HG02852 (cell line): ENCODE results near the gene RHO.
"Not testable (repeated sequence)": the region's sequence is repeated elsewhere in the genome, so short reads cannot be mapped to it uniquely, and the experiment has no call there.

ENCODE experiments used
- ATAC-seq: cut with Tn5 transposase; IDR thresholded peaks from one replicate; pipeline ENCODE4 v1.9.1; 2021; ENCODE audit warnings: mild to moderate bottlenecking, moderate library complexity; ENCODE audit not compliant: unreplicated experiment

RHO gene

DNA sequence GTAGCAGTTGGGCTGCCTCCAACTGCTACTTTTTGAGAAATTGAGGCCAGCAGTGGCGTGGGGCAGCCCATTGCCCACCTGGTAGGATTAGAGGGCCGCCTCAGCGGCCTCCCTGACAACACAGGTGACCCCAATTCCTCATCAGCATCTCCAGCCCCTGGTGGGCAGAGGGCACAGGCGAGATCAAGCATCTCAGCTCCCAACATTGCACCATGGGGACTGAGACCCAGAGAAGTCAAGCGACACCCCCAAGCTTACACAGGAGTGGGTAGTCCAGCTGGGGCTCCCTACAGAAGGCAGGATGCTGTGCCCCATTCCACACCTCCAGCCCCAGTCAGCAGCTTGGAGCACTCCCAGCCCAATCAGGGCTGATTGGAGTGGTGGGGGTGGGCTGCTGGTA is 14.3 kb downstream of the RHO start:
- ATAC-seq, result no peak

DNA sequence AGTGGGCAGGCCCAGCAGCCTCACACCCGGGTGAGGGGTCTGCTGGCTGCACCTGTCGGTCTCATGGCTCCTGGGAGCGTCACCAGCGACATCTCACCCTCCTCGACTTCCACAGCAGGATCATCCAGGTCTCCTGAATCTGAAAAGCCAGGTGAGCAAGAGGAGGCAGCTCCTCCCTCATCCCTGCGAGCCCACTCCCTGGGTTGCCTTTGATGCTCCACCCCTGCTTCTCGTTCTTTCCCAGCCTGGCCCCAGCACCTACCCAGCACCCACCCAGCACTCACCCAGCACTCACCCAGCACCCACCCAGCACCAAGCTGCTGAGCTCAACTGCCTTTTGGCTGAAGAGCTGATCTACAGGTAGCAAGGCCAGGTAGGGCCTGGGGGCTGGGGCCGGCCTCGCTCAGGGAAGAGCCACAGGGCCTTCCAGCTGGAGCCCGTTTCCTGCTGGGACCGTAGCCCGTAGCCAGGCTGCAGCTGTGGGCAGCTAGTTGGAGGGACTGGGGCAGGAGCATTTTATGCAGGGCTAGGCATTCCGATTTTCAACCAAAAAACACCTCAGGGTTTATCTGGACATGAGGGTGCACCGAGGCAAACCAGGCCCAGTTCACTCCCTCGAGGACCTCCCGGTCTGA is 14.8 kb downstream of the RHO start, which contains the start of gene H1-8:
Gene H1-8, plus strand, starts transcription at position 20 of the 635 bp plus-strand sequence. Its CDS starts 44 bp downstream, at position 64.
- ATAC-seq, result no peak

DNA sequence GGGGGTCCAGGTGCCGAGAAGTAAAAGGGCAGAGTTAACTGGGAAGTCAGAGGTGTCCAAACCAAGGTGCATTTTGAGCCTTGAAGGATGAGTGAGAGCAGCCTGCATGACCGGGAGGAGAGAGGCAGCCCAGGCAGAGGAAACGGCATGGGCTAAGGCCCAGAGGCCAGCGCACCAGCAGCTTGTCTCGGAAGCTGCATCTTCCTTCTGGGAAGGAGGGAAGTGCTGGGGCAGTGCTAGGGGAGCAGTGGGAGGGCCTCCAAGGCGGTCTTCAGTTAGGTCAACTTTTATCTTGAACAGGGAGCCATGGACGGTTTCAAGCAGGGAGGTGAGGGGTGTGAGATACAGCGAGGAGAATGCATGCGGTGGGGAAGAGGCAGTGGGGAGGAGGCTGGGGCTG is 15.6 kb downstream of the RHO start:
- ATAC-seq, result no peak

DNA sequence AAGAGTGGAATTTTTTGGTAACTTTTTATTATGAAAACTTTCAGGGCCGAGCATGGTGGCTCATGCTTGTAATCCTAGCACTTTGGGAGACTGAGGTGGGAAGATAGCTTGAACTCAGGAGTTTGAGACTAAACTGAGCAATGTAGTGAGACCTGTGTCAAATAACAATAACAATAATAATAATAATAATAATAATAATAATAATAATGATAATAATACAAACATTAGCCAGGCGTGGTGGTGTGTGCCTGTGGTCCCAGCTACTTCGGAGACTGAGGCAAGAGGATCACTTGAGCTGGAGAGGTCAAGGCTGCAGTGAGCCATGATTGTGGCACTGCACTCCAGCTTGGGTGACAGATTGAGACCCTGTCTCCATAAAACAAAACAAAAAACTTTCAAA is 17.5 kb downstream of the RHO start:
- ATAC-seq, result not testable (repeated sequence)

DNA sequence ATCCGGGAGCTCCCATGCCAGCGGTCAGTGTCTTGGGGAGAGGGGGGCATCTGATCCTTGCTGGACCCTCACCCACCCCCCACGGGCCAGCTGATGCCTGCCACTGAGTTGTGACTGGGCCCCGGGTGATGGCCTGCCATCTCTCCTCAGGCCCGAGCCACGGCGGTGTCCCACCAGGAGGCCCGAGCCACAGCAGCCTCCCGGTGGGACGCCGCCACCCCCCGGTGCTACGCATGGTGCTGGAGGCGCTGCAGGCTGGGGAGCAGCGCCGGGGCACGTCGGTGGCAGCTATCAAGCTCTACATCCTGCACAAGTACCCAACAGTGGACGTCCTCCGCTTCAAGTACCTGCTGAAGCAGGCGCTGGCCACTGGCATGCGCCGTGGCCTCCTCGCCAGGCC is 18.8 kb downstream of the RHO start:
- no peak for ATAC-seq

DNA sequence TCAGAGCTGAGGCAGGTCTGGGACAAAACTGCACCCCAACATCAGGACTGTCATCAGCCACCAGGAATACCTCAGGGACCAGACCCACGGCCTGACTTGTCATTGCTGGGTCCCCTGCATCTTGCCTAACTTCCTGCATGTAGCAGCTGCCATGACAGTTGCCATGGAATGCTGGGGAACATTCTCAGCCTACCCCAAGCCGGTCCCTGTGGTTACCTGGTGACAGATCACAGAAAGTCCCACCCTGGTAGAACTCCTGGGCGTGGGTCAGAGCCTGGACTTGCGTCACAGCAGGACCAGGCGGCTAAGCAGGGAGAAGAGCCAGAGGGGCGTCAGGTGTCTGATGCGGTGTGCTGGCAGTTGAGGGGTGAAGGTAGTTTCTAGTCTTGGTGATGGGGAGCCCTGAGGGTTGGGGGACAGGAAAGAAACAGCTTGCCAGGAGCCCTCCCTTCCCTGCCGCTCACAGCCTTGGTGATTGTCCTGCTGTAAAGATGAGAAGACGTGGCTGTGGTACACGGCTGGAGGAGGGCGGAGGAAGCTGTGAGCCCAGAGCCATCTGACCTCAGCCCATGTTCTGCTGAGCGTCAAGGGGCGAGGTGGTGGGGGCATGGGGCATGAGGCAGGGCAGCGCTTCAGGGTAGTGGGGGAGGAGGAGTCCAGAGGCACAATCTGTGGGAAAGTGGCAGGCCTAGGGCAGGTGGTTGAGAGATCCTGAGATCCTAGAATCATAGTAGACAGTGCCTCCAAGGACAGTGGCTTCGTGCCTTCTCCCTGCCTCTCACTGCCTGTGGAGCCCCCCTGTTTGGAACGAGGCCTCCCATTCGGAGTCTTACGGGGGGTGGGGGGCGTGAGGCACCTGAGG is 19.9 kb downstream of the RHO start:
- no peak for ATAC-seq

DNA sequence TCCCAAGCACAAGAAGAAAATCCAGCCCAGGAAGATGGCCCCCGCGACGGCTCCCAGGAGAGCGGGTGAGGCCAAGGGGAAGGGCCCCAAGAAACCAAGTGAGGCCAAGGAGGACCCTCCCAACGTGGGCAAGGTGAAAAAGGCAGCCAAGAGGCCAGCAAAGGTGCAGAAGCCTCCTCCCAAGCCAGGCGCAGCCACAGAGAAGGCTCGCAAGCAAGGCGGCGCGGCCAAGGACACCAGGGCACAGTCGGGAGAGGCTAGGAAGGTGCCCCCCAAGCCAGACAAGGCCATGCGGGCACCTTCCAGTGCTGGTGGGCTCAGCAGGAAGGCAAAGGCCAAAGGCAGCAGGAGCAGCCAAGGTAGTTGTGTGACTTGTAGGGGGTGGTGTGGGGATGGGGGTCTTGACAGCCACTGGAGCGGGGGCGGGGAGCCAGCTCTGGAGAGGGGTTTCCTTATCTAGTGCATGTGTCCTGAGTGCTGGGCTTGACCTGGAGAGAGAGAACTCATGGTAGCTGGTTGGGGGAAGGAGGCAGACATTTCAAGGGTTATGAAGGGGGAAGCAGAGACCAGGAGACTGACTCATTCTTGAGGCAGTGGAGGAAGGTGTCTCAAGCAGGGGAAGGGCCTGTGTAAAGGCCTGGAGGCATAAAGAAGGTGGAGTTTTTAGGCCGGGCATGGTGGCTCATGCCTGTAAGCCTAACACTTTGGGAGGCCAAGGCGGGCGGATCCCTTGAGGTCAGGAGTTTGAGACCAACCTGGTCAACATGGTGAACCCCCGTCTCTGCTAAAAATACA is 20.8 kb downstream of the RHO start:
- no peak for ATAC-seq

DNA sequence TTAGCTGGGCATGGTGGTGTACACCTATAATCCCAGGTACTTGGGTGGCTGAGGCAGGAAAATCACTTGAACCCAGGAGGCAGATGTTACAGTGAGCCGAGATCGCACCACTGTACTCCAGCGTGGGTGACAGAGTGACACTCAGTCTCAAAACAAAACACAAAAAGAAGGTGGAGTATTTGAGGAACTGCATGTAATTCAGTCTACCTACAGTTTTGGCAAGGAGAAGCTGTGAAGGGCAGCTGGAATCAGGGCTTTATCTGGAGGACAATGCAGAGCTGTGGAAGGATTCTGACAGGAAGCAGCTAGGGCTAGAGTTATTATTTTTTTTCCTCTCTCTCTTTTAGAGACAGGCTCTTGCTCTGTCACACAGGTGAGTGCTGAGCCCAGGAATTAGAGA is 21.4 kb downstream of the RHO start:
- no peak for ATAC-seq

DNA sequence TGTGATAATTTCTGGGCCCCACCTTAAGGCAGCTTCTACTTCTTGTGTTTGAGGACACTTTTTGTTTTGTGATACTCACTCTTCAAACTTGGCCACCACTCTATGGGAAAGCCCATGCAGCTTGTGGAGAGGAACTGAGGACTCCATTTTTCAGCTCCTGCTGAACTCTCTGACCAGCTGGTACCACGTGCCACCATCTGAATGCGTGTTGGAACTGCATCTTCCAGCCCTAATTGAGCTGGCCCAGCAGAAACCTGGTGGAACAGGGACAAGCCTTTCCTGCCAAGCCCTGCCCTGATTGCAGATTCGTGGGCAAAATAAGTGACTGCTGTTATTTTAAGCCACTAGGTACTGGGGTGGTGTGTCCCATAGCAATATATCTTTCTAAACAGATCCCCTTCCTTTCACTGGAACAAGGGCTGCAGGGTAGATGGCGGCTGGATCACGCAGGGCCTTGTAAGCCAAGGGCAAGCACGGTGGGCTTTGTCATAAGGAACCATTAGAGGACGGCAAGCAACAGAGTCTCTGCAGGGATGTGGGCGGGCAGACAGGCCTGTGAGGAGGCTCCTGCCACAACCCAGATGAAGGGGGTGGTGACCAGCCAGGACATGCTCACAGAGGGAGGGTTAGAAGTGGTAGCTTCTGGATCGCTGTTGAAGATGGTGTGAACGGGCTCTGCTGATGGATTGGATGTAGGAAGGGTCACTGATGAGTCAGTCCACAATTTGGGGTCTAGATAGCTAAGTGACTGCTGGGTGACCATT is 24.0 kb downstream of the RHO start:
- ATAC-seq, result no peak

DNA sequence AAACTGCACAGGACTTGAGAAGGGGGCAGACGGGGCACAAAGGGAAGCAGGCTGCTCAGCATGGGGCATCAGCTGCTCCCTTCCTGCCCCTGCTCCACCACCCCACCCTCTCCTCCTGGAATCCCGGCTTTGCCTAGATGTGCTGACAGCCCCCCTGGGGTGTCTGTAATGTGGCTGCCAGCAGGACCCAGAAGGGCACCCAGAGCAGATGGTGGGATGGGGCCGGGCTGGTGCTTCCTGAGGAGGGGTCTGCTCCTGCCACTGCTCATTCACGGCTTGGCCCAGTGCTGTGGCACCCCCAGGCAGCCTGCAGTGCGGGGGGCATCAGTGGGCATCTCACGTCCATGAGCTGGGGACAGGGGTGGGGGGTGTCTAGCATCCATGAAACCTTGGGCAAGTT is 24.7 kb downstream of the RHO start:
- ATAC-seq, result no peak

DNA sequence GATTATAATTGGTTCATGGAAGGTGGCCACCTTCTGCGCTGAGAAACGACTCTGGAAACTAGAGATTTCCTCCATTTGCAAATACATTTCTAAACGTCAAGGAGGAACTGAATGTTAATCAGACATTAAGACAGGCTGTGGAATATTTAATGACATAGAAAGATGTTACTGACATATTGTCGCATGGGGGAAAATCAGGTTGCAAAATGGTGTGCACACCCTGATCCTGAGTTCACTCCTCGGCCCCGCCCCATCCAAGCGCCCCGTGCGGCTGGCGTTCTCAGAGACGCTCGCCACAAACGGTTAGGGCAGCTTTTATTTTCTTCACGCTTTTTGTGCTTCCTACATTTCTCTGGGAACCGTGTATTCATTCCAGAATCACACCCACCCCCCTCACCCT is 25.3 kb downstream of the RHO start:
- ATAC-seq, result no peak

DNA sequence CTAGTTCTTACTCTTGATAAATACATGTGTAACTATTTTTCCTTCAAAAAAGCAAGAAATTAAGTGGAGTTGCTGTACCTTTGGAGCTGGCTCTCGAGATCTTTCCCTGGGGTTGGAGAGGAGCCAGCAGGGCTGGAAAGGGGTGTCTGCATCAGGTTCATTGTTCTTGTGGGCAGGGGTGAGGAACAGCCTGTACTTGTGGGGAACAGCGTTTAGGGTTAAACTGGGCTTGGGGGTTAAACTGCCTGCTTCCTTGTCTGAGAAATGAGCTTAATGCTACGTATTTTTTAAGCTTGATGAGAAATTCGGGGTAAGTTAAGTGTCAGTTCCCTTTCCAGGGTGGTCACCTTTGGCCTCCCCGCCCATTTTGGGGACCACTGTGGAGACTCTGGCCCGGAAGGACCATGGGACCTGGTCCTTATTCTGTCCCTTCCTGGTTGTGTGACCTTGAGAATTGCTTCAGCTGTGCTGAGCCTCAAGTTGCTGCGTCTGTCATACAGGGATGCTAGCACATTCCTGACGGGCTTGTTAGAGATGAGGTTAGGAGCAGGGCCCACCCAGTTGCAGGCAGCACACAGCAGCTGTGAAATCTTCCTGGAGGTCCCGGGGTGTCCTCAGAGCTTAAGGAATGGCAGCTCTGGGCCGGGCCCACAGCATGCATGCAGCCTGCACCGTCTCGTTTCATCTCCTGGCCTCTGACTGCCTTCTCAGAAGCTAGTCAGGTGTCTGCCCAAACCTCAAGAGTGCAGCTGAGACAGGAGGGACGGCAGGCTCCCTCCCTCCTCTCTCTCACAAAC is 26.1 kb downstream of the RHO start:
- no peak for ATAC-seq

DNA sequence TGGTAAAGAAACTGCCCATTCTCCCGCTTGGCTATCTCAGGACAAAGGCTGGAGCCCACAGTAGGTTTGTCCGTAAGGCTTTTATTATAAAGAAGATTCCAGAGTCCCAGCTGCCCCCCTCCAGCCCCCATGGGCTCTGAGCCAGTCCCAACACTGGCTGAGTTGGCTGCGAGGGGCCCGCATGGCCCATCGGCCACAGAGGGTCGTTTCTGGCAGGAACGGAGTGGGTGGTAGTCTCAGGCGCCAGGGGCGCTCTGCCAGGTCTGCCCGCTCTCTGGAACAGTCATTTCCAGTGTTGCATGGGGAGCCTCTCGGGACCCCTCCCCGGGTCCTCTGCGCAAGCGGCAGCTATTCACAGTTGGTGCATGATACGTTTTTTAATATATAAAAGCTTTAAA is 26.7 kb downstream of the RHO start:
- no peak for ATAC-seq

DNA sequence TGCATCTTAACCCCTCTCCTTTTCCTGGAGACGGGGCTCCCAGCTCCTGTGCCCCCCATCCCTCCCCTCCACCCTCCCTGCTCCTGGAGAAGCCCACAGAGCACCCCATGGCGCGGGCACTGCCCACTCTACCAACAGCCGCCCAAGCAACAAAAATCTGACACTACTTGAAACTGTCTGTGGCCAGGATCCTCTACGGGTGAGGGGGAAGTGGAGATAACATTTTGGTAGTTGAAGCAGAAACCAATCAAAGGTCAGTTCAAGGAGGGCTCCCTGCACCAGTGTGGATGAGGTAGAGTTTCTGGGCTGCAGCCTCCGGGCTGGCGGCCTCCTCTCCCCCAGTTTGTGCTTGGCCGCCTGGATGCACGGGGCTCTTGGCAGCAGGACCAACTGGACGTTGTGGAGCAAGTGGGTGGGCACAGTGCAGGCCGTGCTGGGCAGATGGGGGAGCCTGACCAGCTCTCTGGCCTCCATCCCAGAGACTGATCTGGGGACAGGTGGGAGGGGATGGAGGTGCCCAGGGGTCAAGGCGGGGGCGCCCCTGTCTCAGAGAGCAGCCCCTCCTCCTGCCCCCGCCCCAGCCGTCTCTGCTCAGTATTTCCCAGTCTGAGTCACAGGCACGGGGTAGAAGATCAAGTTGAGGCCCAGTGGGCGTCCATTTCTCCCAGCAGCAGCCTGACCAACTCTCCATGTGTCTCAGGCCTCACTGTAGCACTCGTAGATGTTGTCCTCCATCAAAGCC is 27.3 kb downstream of the RHO start:
- ATAC-seq, result no peak

DNA sequence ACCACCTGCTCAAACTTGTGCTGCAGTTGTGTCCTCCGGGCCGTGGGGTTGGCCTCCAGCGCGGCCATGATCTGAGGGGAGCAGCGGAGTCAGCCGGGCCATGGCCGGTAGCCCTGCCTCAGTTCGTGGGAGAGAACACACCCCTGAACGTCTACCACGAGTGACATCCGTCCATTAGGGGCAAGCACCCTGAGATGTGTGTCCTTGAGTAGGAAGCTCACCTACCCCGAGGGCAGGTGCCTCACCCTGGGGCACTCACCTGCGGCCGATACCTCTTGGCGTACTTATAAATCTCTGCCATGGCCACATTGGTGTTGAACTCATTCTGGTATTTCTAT is 27.9 kb downstream of the RHO start:
- no peak for ATAC-seq

DNA sequence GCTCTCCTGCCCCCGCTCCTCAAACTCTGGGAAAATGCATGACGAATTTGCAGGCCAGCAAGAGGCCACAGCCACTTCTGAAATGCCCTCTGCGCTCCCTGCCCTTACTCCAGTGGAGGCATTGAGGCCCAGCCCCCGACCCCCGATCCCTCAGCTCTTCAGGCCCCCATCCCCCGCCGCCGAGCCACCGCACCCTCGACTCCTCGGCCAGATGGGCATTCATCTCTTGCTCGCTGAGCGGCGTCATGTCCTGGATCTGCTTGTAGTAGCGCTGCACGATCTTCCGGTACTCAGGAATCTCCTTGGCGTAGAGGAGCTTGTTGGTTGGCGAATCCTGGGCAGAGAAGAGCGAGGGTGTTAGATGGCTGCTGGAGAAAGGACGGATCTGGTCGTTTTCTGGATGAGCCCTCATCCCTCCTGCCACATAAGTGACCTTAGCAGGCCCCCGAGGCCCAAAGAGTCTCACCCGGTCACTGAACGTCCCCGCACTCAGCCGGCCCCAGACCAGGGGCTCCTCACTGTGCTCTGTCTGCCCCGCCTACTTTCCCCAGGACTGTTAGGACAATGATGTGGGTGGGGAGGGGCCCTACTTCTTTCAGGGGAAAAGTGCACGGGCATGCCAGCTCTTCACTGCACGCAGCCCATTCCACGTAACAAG is 28.6 kb downstream of the RHO start:
- ATAC-seq, result no peak

DNA sequence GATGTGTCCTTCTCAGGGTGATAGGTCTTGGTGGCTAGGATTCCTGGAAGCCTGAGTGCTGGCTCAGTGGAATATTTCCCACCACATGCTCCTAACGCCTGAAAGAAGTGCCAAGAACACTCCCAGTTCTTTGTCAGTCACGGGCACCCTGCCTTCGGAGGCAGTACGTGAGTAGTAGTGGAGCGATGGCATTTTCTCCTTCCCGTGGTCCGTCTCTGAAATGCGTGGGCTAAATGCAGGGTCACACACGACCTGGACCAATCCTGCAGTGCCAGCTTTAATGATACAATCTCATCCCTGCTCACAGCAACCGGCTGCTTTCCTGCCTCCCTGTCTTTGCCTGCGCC is 29.1 kb downstream of the RHO start:
- no peak for ATAC-seq

DNA sequence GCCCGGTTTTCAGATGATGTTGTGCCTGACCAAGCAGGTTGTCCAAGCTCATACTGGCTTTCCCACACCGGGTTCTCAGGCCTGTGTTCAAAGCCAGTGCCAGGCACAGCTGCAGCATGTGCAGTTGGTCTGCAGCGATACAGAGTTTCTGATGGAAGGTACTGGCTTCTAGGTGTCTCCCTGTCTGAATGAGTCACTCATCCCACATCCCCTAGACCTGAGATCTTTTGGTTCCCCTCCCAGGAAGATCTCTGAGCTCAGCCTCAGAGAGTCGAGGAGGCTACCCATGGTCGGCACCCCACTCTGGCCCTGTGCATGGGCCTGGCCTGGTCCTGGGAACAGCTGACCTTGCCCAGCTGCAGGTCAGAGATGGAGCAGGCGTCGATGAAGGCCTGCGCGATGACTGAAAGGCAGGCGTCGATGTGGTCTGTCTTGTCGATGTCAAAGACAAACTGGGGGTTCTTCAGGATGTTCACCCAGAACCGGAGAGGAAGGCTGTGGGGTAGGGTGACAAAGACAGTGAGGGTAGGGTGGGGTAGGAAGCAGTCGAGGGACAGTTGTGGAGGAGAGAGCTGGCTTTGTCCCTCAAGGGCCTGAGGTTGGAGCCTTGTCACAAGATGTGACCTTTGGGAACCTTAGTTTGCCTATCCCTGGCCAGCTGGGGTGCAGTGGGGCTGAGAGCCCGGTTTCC is 29.8 kb downstream of the RHO start:
- no peak for ATAC-seq
